T follicular helper cell (primary cell): ENCODE data around the gene SOCS2.

ENCODE experiments used
- DNase-seq: peaks from one replicate; pipeline ENCODE4 v3.0.0-alpha.2; 2020; ENCODE audit warnings: low read depth

SOCS2 gene

GRCh38 chr12:93567174-93567573 lies 5.3 kb upstream of the SOCS2 start:
- no peak for DNase-seq

GRCh38 chr12:93568091-93568490 lies 4.4 kb upstream of the SOCS2 start:
- no peak for DNase-seq

- DNase-seq = no peak
Observed at GRCh38 chr12:93569301-93569655, 3.2 kb upstream of the SOCS2 start.

- peak; percentile 63 for DNase-seq
Observed at GRCh38 chr12:93569656-93570551, 2.6 kb upstream of the SOCS2 start.

GRCh38 chr12:93570552-93571364 lies 1.7 kb upstream of the SOCS2 start:
- peak; percentile 64 for DNase-seq

- DNase-seq = peak; percentile 42
Observed at GRCh38 chr12:93571365-93571924, 1.0 kb upstream of the SOCS2 start.

- no peak for DNase-seq
Observed at GRCh38 chr12:93572712-93573551, 457 bp downstream of the SOCS2 start.

GRCh38 chr12:93573552-93574223 lies 1.2 kb downstream of the SOCS2 start:
- no peak for DNase-seq

- no peak for DNase-seq
Observed at GRCh38 chr12:93577222-93577621, 4.7 kb downstream of the SOCS2 start.

- no peak for DNase-seq
Observed at GRCh38 chr12:93578221-93578620, 5.7 kb downstream of the SOCS2 start.

GRCh38 chr12:93580682-93581081 lies 8.2 kb downstream of the SOCS2 start:
- no peak for DNase-seq

GRCh38 chr12:93581370-93581769 lies 8.9 kb downstream of the SOCS2 start:
- DNase-seq = no peak

GRCh38 chr12:93582351-93582750 lies 9.9 kb downstream of the SOCS2 start:
- no peak for DNase-seq

GRCh38 chr12:93583627-93584392 lies 11.3 kb downstream of the SOCS2 start:
- DNase-seq = no peak

GRCh38 chr12:93585247-93585646 lies 12.8 kb downstream of the SOCS2 start:
- DNase-seq = no peak

GRCh38 chr12:93587611-93588010 lies 15.1 kb downstream of the SOCS2 start:
- no peak for DNase-seq

GRCh38 chr12:93589081-93589480 lies 16.6 kb downstream of the SOCS2 start:
- no peak for DNase-seq

GRCh38 chr12:93591137-93591868 lies 18.8 kb downstream of the SOCS2 start:
- no peak for DNase-seq

- DNase-seq = no peak
Observed at GRCh38 chr12:93592641-93593406, 20.3 kb downstream of the SOCS2 start.
